NCI-H2029 treated with DMSO at 0.1 percent for 48 hours (cell line): ENCODE results near the gene PIBF1.
A peak's percentile ranks its signal among the peaks of the same experiment; 100 is the strongest.

Experiments
- DNase-seq: peaks from one replicate; lab custom pipeline; 2025; lab: John Stamatoyannopoulos, UW

PIBF1 gene

DNA sequence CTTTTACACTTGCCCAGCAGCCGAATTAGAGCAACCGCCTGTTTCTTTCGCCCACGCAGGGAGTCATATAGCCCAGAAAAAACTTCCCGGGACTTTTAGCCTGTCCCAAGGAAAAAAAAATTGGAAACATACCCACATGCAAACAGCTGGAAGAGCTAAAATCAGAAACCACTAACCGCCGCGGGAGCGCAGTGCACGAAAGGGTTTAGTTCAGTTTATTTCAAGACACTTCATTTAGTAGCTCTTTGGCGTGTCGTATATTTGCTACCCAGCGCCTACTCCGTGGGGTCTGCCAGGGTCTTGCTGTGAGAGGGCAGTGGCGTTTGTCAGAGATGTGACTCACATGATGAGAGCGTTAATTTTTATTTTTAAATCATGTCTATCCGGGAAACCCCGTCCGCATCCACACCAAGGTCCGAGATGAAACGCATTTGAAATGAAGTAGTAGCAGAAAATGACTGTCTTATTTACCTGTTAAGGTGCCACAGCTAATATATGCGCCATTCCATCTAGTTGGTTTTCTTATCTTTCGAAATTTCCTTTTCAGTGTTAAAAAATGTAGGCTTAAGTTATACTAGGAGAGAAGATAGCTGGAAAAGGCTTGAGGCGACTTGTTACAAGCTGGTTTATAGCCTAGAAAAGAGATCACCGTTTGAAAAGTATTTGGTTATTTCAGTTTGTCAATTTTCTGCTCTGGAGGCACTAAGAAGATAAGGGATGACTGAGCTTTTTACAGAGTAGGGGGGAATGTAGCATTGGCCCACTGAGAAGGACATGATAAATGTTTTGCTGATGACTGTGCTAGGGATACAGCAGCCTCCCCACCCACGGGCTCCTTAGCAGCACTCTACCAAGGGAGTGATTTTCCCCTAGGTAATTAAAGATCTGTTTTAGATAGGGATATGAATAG is 278.6 kb downstream of the PIBF1 start:
- DNase-seq, result no peak

GRCh38 chr13:73061473-73061872 is 279.5 kb downstream of the PIBF1 start:
- no peak for DNase-seq

GRCh38 chr13:73061876-73062275 is 279.9 kb downstream of the PIBF1 start:
- no peak for DNase-seq

DNA sequence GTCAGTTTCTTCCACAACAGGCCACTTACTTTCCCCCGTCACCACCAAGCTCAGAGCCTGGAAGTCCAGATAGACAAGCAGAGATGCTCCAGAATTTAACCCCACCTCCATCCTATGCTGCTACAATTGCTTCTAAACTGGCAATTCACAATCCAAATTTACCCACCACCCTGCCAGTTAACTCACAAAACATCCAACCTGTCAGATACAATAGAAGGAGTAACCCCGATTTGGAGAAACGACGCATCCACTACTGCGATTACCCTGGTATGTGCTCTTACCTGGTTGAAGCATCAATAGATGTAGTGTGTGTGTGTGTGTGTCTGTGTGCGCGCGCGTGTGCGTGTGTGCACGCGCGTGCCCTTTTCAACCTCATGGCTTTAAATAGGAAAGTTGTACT is 280.5 kb downstream of the PIBF1 start:
- no peak for DNase-seq

- no peak for DNase-seq
Measured at GRCh38 chr13:73063166-73063565, 281.2 kb downstream of the PIBF1 start.

DNA sequence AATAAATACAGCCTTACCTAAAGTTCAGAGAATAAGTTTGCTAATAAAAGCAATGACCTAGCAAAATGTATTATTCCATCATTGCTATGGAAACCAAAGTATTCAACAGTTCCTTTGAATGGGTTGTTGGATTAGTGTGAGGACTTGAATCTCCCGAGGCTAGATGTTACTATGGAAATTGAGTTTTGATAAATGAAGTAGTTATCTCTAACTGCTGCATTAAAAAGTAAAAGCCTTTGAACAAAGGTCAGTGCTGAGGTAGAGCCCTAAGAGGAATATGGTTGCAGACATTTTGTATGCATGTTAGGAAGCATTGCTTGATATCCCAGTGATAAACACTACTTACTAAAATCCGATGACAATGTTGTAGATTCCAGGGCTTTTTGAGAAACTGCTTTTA is 283.1 kb downstream of the PIBF1 start:
- DNase-seq, result no peak

GRCh38 chr13:73065665-73066340 is 283.9 kb downstream of the PIBF1 start:
- peak; percentile 20 for DNase-seq
